ENCODE measurements around the gene MNX1.

The MNX1 gene

GRCh38 chr7:157014635-157015555 lies 4.4 kb upstream of the MNX1 start:
- no peak for FAIRE-seq

- FAIRE-seq = no peak
Observed at GRCh38 chr7:157013602-157014549, 3.4 kb upstream of the MNX1 start.

- FAIRE-seq = no peak
Observed at GRCh38 chr7:157013101-157013500, 2.6 kb upstream of the MNX1 start.

- FAIRE-seq = no peak
Observed at GRCh38 chr7:157012113-157012547, 1.7 kb upstream of the MNX1 start.

DNA sequence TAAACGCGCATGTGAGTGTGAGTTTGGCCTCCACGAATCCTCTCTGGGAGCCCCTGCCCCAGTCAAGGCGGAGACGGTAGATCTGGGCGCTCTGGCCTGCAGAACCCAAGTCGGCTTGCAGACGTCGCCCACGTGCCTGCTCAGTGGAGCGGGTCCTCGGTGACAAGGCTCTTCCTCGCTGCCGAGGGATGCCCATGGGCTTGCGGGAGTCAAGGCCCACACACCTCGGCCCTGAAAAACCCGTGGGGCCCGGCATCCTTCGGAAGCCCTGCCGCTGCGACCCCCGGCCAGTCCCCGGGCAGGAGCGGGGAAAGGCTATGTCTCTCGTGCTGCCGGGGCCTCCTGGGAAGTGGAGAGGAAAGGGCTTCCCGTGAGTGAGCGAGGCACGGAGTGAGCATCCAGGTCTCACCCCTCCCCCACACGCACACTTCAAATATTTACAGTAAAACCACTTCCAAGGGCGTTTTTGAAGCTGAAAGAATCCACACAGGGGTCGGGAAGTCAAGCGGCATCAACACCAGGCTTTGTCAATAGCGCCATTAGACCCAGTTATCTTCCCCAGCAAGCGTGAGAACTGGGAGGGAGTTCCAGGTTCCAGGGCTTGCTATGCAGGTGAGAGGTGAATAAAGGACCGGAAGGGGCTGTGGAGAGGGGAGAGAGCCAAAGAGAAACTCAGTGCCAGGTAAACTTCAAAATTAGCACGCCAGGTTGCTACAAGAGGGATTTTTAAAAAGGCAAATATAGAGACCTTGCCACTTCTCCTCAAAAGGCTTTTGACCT lies 1.1 kb upstream of the MNX1 start:
- FAIRE-seq = no peak

DNA sequence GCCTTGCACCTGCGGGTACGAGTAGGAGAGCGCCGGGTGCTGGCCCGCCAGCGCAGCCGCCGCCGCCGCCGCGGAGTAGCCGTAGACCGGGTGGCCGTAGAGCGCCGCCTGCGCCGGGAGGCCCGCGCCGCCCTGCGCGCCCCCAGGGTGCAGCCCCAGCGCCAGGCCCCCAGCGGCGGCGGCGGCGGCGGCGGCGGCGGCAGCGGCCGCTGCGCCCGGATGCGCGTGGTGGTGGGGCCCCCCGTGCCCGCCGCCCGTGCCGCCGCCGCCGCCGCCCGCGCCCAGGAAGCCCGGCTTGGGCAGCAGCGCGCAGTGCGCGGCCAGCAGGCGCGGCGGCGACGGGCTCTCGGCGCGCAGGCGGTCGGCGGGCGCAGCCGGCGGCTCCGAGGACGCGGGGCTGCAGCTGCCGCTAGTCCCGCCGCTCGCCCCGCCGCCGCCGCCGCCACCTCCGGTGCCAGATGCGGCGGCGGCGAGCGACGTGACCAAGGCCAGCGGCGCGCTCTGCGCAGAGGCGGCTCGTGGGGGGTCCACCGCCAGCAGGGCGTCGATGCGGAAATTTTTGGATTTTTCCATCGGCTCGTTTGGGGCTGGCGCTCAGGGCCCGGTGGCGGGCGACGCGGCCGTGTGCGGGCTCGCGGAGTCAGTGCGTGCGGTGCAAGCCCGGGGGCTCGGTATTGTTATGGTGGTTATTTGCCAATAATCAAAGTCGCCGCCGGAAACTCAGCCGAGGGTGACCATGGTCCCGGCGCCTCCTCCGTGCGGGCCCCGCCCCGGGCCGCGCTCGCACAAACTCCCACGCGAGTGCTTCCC lies 480 bp downstream of the MNX1 start:
- no peak for FAIRE-seq

GRCh38 chr7:157009170-157009777 lies 1.2 kb downstream of the MNX1 start:
- FAIRE-seq = no peak

DNA sequence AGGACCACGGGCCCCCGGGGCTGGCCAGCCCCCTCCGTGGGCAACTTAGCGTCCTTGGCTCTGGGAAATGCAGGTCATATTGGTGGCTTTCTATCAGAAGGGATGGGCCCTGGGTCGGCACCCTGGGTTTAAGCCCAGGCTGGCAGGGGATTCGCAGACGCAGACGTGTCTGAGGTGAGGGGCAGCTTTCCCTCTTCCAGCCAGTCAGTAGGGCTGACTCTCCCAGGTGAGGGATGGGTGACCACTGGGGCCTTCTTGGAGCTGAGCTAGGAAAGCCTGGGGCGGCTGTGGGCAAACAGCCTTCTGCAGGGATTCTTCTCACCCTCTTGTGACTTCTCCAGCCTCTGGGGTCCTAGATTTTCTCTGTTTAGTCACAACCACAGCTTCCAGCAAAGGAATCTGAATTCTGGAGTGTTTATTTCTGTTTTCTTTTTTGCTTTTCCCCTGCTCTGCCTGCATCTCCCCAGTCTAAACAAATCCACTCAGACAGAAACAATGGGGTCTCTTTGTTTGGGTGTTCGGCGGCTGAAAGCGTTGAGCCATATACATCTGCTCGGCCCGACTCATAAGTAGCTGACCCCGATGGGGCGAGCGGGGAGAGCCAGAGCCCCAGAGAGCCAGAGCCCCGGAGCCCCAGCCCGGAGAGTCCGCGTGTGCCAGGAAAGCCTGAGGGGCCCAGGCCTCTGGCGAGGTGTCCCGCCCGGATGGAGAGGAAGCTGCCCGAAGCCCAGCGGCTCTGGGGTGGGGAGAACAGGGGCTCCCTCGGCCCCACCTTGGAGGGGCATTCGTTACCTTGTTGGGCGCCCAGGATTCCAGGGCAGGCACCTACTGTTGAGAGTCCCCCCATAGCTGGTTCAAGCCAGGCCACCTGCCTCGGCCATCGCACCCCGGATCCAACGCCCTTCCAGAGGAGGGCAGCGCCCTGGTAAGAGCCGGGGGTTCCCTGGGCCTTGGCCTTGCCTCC lies 2.0 kb downstream of the MNX1 start:
- FAIRE-seq = no peak

- no peak for FAIRE-seq
Observed at GRCh38 chr7:157007470-157008066, 2.9 kb downstream of the MNX1 start.

DNA sequence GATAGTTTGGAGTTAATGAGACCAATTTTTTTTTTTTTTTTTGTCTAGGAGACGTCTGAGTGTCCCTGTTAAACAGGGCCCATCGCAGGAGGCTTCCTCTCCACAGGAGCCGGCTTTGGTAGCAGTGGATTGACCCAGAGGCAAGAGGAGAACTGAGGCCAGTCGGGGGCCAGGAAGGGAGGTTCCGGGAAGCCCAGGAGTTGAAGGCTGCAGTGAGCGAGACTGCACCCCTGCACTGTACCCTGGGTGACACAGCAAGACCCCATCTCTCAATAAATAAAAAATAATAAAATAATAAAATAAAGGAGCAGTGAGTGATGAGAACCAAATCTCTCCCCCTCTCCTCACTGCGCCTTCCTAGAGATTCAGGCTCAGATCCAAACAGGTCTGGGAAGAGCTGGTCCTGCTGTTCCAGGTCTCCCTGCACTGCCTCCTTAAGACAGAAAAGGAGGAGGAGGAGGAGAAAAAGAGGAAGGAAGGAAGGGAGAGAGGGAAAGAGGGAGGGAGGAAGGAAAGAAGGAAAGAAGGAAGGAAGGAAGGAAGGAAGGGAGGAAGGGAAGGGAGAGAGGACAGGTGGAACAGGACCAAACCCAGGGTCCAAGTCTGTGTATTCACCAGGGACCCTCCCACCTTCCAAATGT lies 3.5 kb downstream of the MNX1 start:
- no peak for FAIRE-seq

- no peak for FAIRE-seq
Observed at GRCh38 chr7:157006205-157006747, 4.2 kb downstream of the MNX1 start.

DNA sequence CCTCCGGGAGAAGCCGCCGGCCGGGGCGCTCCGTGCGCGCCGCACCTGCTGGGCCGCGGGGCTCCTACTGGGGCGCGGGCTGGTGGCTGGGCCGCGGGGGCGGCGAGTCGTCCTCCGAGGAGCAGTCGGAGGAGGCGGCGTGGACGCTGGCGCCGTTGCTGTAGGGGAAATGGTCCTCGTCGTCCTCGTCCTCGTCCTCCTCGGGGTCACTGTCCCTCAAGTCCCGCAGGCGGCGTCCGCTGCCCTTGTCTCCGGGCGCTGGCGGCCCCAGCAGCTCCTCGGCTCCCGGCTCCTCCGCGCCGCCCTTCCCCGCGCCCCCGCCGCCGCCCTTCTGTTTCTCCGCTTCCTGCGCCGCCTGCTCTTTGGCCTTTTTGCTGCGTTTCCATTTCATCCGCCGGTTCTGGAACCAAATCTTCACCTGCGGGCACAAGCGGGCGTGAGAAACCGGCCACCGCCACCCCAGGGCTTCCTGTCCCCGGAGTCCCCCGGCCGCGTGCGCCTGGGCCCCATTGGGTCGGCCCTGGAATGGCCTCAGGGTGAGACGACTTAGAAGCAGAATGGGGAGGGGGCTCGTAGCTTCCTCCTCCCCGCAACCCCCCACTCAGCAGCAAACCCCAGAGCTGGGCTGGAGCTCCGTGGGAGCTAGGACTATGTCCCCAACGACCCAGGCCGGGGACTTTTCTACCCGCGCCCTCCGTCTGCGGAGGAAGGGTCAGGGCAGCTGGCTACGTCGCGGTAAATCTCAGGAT lies 4.8 kb downstream of the MNX1 start:
- FAIRE-seq = no peak

DNA sequence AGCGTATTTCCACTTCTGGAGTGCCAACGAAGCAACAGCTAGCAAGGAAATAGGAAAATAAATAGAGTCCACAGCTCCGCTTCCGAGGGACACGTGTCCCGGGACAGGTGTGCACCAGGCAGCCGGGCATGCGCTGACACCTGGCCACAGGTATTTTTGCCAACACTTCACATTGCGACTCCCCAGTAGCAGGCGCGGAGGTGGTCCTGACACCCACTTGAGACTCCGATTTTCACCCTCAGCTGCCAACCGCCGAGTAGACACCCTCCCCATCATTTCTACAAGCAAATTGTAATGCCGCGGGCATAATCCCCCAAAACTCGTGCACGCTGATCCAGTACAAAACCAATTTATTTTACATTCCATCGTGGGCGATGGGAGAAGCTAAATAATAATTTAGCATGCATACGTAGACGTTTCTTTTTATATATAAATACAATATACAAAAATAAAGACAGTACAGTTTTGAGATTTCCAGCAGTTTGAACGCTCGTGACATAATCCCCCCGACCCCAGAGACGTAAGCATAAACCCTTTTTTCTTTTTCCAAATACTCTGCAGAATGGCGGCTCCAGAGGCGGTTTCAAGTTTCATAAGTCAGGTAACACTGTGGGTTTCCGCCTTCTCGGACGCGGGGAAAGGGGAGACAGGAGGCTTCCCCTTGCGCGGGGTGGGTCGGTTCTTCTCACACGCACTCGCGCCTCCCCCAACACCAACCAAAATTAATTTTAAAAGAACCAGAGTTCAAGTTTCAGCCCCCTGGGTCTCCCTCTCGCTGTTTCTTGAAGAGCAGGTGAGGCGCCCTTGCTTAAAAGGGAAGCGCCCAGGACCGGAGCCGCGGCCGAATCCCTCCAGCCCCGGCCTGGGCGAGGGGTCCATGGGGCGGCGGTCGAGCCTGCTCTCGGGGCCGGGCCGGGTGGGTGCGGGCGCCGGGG lies 5.7 kb downstream of the MNX1 start:
- no peak for FAIRE-seq

GRCh38 chr7:157003756-157004520 lies 6.5 kb downstream of the MNX1 start:
- no peak for FAIRE-seq

GRCh38 chr7:157003445-157003755 lies 7.1 kb downstream of the MNX1 start:
- FAIRE-seq = no peak

DNA sequence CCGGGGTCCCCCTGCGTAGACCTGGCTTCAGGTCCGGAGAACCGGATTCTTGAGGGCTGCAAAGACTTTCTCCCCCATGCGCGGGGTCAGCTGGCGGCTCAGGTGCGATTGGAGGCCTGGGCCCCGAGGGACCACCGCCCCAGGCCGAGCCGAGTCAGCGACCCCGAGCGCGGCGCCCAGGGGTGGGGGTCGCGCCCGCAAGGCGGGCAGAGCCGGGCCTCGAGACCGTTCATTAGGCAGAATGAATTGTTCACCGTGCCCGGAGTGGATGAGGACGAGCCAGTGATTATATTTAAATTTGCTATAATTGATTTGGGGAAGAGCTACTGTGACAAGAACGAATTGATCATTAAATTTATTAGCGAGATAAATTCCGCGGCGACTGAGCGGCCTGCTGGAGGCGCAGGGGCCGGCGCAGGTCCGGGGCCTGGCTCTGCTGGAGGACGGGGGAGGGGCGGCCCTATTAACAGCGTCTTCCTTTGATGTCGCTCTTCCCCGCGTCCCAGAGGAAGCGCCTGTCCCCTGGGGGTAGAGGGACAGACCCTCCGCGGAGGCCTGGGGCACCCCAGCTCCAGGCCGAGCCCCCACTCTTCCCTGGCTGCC lies 7.5 kb downstream of the MNX1 start:
- no peak for FAIRE-seq

Measured in TTC549 (cell line).